ENCODE data around the gene PDGFD. TPM values are rescaled to one million over a fixed set of nuclear protein-coding genes. Genes with fewer than 3 reads are reported as not detected.

Gene PDGFD
- total RNA-seq, 1 donor from 2014 or later: 8.0 TPM

GRCh38 chr11:103947546-103947919, 216.4 kb downstream of the PDGFD start:
- DNase-seq (ENCODE audit: low spot score, unreplicated experiment): no peak
- H3K27ac Mint-ChIP-seq: no peak overlapping the region
- H3K9me3 Mint-ChIP-seq (ENCODE audit: low read depth): no peaks in the 10 kb centered on the region
- no peak overlapping the region for H3K4me3 Mint-ChIP-seq (ENCODE audit: low read depth)
- H3K4me1 Mint-ChIP-seq (ENCODE audit: low read depth): peaks cover 14% of the 10 kb centered on the region
- TF ChIP-seq, protein P1, sequence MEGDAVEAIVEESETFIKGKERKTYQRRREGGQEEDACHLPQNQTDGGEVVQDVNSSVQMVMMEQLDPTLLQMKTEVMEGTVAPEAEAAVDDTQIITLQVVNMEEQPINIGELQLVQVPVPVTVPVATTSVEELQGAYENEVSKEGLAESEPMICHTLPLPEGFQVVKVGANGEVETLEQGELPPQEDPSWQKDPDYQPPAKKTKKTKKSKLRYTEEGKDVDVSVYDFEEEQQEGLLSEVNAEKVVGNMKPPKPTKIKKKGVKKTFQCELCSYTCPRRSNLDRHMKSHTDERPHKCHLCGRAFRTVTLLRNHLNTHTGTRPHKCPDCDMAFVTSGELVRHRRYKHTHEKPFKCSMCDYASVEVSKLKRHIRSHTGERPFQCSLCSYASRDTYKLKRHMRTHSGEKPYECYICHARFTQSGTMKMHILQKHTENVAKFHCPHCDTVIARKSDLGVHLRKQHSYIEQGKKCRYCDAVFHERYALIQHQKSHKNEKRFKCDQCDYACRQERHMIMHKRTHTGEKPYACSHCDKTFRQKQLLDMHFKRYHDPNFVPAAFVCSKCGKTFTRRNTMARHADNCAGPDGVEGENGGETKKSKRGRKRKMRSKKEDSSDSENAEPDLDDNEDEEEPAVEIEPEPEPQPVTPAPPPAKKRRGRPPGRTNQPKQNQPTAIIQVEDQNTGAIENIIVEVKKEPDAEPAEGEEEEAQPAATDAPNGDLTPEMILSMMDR (IDR thresholded peaks at IDR 0.05; ENCODE audit: unreplicated experiment): no peak
- H3K27me3 Mint-ChIP-seq: no peaks in the 10 kb centered on the region
- no peaks in the 10 kb centered on the region for H3K36me3 Mint-ChIP-seq (ENCODE audit: insufficient read depth)

DNA sequence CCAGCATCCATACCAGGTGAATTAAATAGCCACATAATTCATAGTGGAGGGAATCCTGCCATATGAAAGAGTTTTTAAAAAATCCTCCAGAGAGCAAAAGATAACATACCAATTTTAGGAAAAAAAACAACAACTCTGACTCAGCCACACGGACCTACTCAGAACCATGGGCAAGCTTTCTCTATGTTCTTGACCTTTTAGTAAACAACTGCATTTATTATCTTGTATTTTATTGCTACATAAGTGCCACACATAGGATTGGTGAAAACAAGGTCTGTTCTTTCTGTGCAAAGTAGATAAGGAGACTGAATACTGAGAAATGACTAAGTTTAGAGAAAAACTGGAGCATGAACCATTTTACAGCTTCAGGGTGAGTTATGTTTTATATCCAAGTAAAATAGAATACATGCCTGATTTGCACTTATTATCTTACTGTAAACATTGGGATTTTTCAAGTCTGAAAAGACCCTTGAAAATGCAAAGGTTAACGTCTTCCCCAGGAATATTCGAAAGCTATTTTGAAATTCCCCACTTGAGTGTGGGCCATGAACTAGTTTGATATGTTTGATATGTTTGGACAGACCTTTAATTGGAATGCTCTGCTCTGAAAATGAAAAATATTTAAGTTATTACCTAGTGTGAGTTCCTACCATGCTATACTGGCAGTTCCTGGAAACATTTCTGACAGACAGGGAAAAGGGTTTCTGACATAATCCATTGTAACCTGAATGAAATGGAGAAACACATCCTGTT, 217.0 kb downstream of the PDGFD start:
- H3K27me3 Mint-ChIP-seq: no peaks in the 10 kb centered on the region

DNA sequence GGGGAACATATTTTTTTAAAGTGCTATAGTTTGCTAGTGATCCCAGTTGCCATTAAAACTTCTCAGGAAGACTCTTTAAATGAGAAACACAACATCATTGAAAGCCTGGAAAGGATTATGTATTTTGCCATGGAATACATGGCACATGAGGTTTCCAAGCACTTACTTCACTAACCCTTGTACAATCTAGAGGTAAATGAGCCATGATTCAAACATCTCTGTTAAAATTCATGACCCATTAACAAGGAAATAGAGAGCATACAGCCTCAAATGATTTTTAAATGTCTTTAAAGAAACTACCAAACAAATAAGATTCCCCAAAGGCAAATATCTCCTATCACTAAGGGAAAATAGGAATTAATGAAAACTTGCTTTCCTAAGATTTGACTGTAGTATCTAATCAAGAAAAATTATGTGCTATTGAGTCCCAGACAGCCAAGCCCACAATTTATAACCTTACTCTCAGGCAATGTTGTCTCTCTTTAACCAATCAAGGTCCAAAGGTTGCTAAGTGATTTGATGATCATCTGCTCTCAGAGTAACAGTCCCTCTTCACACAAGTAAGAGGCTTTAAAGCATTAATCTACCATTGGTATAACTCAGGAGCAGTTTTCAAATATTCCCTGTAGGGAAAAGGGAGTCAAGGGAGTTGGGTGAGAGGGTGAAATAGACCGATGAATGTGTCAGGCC, 219.6 kb downstream of the PDGFD start:
- Mint-ChIP-seq H3K4me3 (ENCODE audit: low read depth) (no peak overlapping the region), H3K4me1 (ENCODE audit: low read depth) (peaks cover 14% of the 10 kb centered on the region), H3K36me3 (ENCODE audit: insufficient read depth) (no peaks in the 10 kb centered on the region), H3K9me3 (ENCODE audit: low read depth) (no peaks in the 10 kb centered on the region), H3K27ac (peak overlapping the region; percentile 73), H3K27me3 (no peaks in the 10 kb centered on the region)
- TF ChIP-seq, protein P1 (IDR thresholded peaks at IDR 0.05; ENCODE audit: unreplicated experiment): no peak
- DNase-seq (ENCODE audit: low spot score, unreplicated experiment): no peak

More for the DNA sequence above, 217.0 kb downstream of the PDGFD start:
- TF ChIP-seq, protein P1 (IDR thresholded peaks at IDR 0.05; ENCODE audit: unreplicated experiment): no peak
- Mint-ChIP-seq H3K9me3 (ENCODE audit: low read depth) (no peaks in the 10 kb centered on the region), H3K4me1 (ENCODE audit: low read depth) (peaks cover 14% of the 10 kb centered on the region), H3K4me3 (ENCODE audit: low read depth) (no peak overlapping the region), H3K27ac (no peak overlapping the region), H3K36me3 (ENCODE audit: insufficient read depth) (no peaks in the 10 kb centered on the region)
- DNase-seq (ENCODE audit: low spot score, unreplicated experiment): no peak

DNA sequence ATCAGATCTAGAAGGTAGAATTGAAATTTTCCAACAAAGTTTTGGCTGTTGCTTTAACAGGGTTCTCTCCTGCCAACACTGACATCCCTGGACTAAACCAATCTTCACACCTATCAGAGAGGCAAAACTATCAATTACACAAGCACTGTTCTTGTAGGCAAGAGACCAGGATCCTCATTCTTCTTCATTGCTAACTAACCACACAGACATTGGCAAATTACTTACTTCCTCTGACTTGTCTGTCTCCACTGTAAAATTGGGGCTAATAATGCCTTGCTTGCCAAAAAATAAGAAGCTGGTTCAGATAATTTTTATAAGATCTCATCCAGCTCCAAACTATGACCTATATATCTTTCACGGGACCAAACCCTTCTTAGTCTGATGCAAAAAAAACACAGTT, 221.3 kb downstream of the PDGFD start:
- H3K9me3 Mint-ChIP-seq (ENCODE audit: low read depth): no peaks in the 10 kb centered on the region
- DNase-seq (ENCODE audit: low spot score, unreplicated experiment): no peak
- peaks cover 8% of the 10 kb centered on the region for H3K4me1 Mint-ChIP-seq (ENCODE audit: low read depth)
- H3K27me3 Mint-ChIP-seq: no peaks in the 10 kb centered on the region
- no peak overlapping the region for H3K4me3 Mint-ChIP-seq (ENCODE audit: low read depth)
- TF ChIP-seq, protein P1 (IDR thresholded peaks at IDR 0.05; ENCODE audit: unreplicated experiment): no peak
- no peak overlapping the region for H3K27ac Mint-ChIP-seq
- peaks cover 1% of the 10 kb centered on the region for H3K36me3 Mint-ChIP-seq (ENCODE audit: insufficient read depth)

DNA sequence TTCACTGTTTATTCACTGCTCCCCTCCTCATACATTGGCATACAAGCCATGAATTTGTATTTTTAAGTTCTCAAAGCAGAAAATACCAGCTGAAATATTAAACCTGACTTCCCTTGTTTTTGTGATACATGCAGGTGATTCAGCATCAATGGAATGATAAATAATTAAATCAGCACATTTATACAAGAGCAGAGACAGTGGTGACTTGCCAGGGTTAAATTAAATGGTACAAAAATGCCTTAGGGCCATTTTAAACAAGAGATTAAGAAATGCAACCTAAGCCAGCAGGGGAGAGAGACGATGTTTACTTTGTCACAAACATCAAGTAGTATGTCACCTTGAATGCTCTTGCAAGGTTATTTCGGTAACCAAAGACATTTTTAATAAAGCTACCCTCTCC, 223.4 kb downstream of the PDGFD start:
- no peak overlapping the region for H3K4me3 Mint-ChIP-seq (ENCODE audit: low read depth)
- H3K27ac Mint-ChIP-seq: no peak overlapping the region
- no peak for DNase-seq (ENCODE audit: low spot score, unreplicated experiment)
- H3K4me1 Mint-ChIP-seq (ENCODE audit: low read depth): peaks cover 2% of the 10 kb centered on the region
- no peaks in the 10 kb centered on the region for H3K9me3 Mint-ChIP-seq (ENCODE audit: low read depth)
- no peaks in the 10 kb centered on the region for H3K27me3 Mint-ChIP-seq
- H3K36me3 Mint-ChIP-seq (ENCODE audit: insufficient read depth): peaks cover 1% of the 10 kb centered on the region
- TF ChIP-seq, protein P1 (IDR thresholded peaks at IDR 0.05; ENCODE audit: unreplicated experiment): no peak
